Dendritic cell treated with granulocyte-macrophage colony-stimulating factor and Interleukin-4, amounts not matched to agents 40 ng/mL and 50 ng/mL, for 4 days (primary cell): ENCODE results near the gene TDRD7.
A peak's percentile ranks its signal among the peaks of the same experiment; 100 is the strongest.
"Not testable (repeated sequence)": the region's sequence is repeated elsewhere in the genome, so short reads cannot be mapped to it uniquely, and the experiment has no call there.

Experiments
- H3K27ac Mint-ChIP-seq: one replicate; pipeline ENCODE4 v1.8.0; 2022; ENCODE audit warnings: mild to moderate bottlenecking, mixed read lengths
- H3K27me3 Mint-ChIP-seq: one replicate; pipeline ENCODE4 v1.8.0; 2022; ENCODE audit warnings: mild to moderate bottlenecking, mixed read lengths
- H3K36me3 Mint-ChIP-seq: one replicate; pipeline ENCODE4 v1.8.0; 2022; ENCODE audit warnings: low read depth, mixed read lengths
- H3K4me1 Mint-ChIP-seq: one replicate; pipeline ENCODE4 v1.8.0; 2022; ENCODE audit warnings: low read depth, mixed read lengths
- H3K4me3 Mint-ChIP-seq: one replicate; pipeline ENCODE4 v1.8.0; 2022; ENCODE audit warnings: mild to moderate bottlenecking, moderate library complexity, mixed read lengths
- H3K9me3 Mint-ChIP-seq: one replicate; pipeline ENCODE4 v1.8.0; 2022; ENCODE audit warnings: mixed read lengths
- intact Hi-C: fragments of 100-400 bp; cut with micrococcal nuclease; formaldehyde crosslinking; loops from one replicate; pipeline ENCODE4 v1.15.0; 2022

TDRD7 gene

GRCh38 chr9:97487861-97488260 lies 76.0 kb downstream of the TDRD7 start:
- H3K4me1 Mint-ChIP-seq: peaks cover 10% of the 10 kb centered on the region
- intact Hi-C loops: no loop called here
- peaks cover 90% of the 10 kb centered on the region for H3K36me3 Mint-ChIP-seq
- no peak overlapping the region for H3K4me3 Mint-ChIP-seq
- no peaks in the 10 kb centered on the region for H3K27me3 Mint-ChIP-seq
- H3K27ac Mint-ChIP-seq: no peak overlapping the region
- no peaks in the 10 kb centered on the region for H3K9me3 Mint-ChIP-seq

- Mint-ChIP-seq H3K4me3 (no peak overlapping the region), H3K36me3 (peaks cover 78% of the 10 kb centered on the region), H3K27ac (no peak overlapping the region), H3K4me1 (peaks cover 10% of the 10 kb centered on the region), H3K9me3 (no peaks in the 10 kb centered on the region), H3K27me3 (no peaks in the 10 kb centered on the region)
- intact Hi-C loops: no loop called here
These were observed 79.5 kb downstream of the TDRD7 start for GRCh38 chr9:97491216-97491999.

- Mint-ChIP-seq H3K36me3 (peaks cover 28% of the 10 kb centered on the region), H3K27me3 (peaks cover 37% of the 10 kb centered on the region)
- H3K4me3 Mint-ChIP-seq, H3K9me3 Mint-ChIP-seq, H3K4me1 Mint-ChIP-seq, H3K27ac Mint-ChIP-seq, intact Hi-C loops: not testable (repeated sequence)
These were observed 85.9 kb downstream of the TDRD7 start for GRCh38 chr9:97497558-97498375.

GRCh38 chr9:97498846-97499245 lies 87.0 kb downstream of the TDRD7 start:
- H3K9me3 Mint-ChIP-seq, H3K4me3 Mint-ChIP-seq, intact Hi-C loops, H3K27ac Mint-ChIP-seq: not testable (repeated sequence)
- H3K36me3 Mint-ChIP-seq: peaks cover 20% of the 10 kb centered on the region
- H3K4me1 Mint-ChIP-seq: peaks cover 13% of the 10 kb centered on the region
- peaks cover 48% of the 10 kb centered on the region for H3K27me3 Mint-ChIP-seq

- Mint-ChIP-seq H3K4me3 (no peak overlapping the region), H3K27me3 (peaks cover 58% of the 10 kb centered on the region), H3K36me3 (peaks cover 20% of the 10 kb centered on the region), H3K4me1 (peaks cover 13% of the 10 kb centered on the region), H3K27ac (no peak overlapping the region), H3K9me3 (no peaks in the 10 kb centered on the region)
- intact Hi-C loops: loop anchor here (1.0 kb wide), 1 partner anchor 11 kb away; no protein-coding TSS in a partner anchor
These were observed 88.4 kb downstream of the TDRD7 start for GRCh38 chr9:97500263-97500662.

GRCh38 chr9:97500765-97501176 lies 88.9 kb downstream of the TDRD7 start:
- Mint-ChIP-seq H3K4me3 (peak overlapping the region; percentile 65), H3K36me3 (peaks cover 15% of the 10 kb centered on the region), H3K9me3 (no peaks in the 10 kb centered on the region), H3K27ac (no peak overlapping the region), H3K4me1 (peaks cover 13% of the 10 kb centered on the region), H3K27me3 (peaks cover 58% of the 10 kb centered on the region)
- intact Hi-C loops: loop anchor here (1.0 kb wide), 1 partner anchor 11 kb away; no protein-coding TSS in a partner anchor

- H3K27ac Mint-ChIP-seq: no peak within 1 kb of the TSS
- intact Hi-C loops: no loop called here
- H3K4me3 Mint-ChIP-seq: peak within 1 kb of the TSS; percentile 65
- peaks cover 9% of the 10 kb centered on the region for H3K36me3 Mint-ChIP-seq
- H3K27me3 Mint-ChIP-seq: peaks cover 58% of the 10 kb centered on the region
- H3K9me3 Mint-ChIP-seq: no peaks in the 10 kb centered on the region
- peaks cover 13% of the 10 kb centered on the region for H3K4me1 Mint-ChIP-seq
These were observed 89.5 kb downstream of the TDRD7 start, which contains the start of gene TMOD1 for GRCh38 chr9:97501177-97501971. Gene TMOD1, plus strand, starts transcription at chr9:97501666. Its CDS starts 22,523 bp downstream, at chr9:97524189.

GRCh38 chr9:97501972-97502221 lies 90.0 kb downstream of the TDRD7 start:
- peak overlapping the region; percentile 50 for H3K4me3 Mint-ChIP-seq
- intact Hi-C loops: no loop called here
- no peaks in the 10 kb centered on the region for H3K9me3 Mint-ChIP-seq
- peaks cover 13% of the 10 kb centered on the region for H3K4me1 Mint-ChIP-seq
- peaks cover 58% of the 10 kb centered on the region for H3K27me3 Mint-ChIP-seq
- H3K27ac Mint-ChIP-seq: no peak overlapping the region
- peaks cover 3% of the 10 kb centered on the region for H3K36me3 Mint-ChIP-seq

- no peaks in the 10 kb centered on the region for H3K36me3 Mint-ChIP-seq
- H3K9me3 Mint-ChIP-seq: no peaks in the 10 kb centered on the region
- no peak overlapping the region for H3K27ac Mint-ChIP-seq
- H3K4me1 Mint-ChIP-seq: peaks cover 13% of the 10 kb centered on the region
- H3K27me3 Mint-ChIP-seq: peaks cover 58% of the 10 kb centered on the region
- H3K4me3 Mint-ChIP-seq: peak overlapping the region; percentile 50
- intact Hi-C loops: no loop called here
These were observed 90.5 kb downstream of the TDRD7 start for GRCh38 chr9:97502222-97502983.

GRCh38 chr9:97502984-97503861 lies 91.3 kb downstream of the TDRD7 start:
- H3K4me1 Mint-ChIP-seq: peaks cover 13% of the 10 kb centered on the region
- no peaks in the 10 kb centered on the region for H3K9me3 Mint-ChIP-seq
- H3K36me3 Mint-ChIP-seq: no peaks in the 10 kb centered on the region
- intact Hi-C loops: no loop called here
- H3K27ac Mint-ChIP-seq: no peak overlapping the region
- H3K27me3 Mint-ChIP-seq: peaks cover 56% of the 10 kb centered on the region
- H3K4me3 Mint-ChIP-seq: peak overlapping the region; percentile 50

- H3K4me1 Mint-ChIP-seq: peaks cover 13% of the 10 kb centered on the region
- no peak overlapping the region for H3K4me3 Mint-ChIP-seq
- H3K36me3 Mint-ChIP-seq: no peaks in the 10 kb centered on the region
- no peaks in the 10 kb centered on the region for H3K9me3 Mint-ChIP-seq
- no peak overlapping the region for H3K27ac Mint-ChIP-seq
- peaks cover 50% of the 10 kb centered on the region for H3K27me3 Mint-ChIP-seq
- intact Hi-C loops: no loop called here
These were observed 91.9 kb downstream of the TDRD7 start for GRCh38 chr9:97503862-97504210.

- Mint-ChIP-seq H3K4me3 (no peak overlapping the region), H3K9me3 (no peaks in the 10 kb centered on the region), H3K27ac (no peak overlapping the region), H3K36me3 (no peaks in the 10 kb centered on the region), H3K27me3 (peaks cover 42% of the 10 kb centered on the region), H3K4me1 (peaks cover 13% of the 10 kb centered on the region)
- intact Hi-C loops: no loop called here
These were observed 92.7 kb downstream of the TDRD7 start for GRCh38 chr9:97504381-97505216.
